Erythroblast (primary cell): ENCODE results near the gene RAB5IF.

Source experiments
- GATA1 ChIP-seq: IDR thresholded peaks from 2 replicates; pipeline ENCODE4 v1.6.1; 2011; ENCODE audit warnings: low read depth, mild to moderate bottlenecking, control low read depth, low read length, moderate library complexity
- POLR2A ChIP-seq: IDR thresholded peaks from 2 replicates; pipeline ENCODE4 v1.6.1; 2011; ENCODE audit warnings: mild to moderate bottlenecking, low read length

- TF ChIP-seq POLR2A (no peak), GATA1 (no peak)
These were observed 38.6 kb downstream of the RAB5IF start for GRCh38 chr20:36644032-36644705.
